Measurements from ENCODE around the gene CNTFR. TPM values are rescaled to one million over a fixed set of nuclear protein-coding genes. Genes with fewer than 3 reads are reported as not detected.

Gene CNTFR
- total and polyA plus RNA-seq, 2 donors (not counting 1 experiment from before 2014, with no cell fraction given): not detected

GRCh38 chr9:34507556-34507955, 82.0 kb downstream of the CNTFR start:
- ChIA-PET CTCF (no interaction called here), POLR2A (no interaction called here)
- no peak for ATAC-seq (ENCODE audit: low read depth)
- Histone ChIP-seq H3K27ac (ENCODE audit: low read length in 2 of 2) (no peak overlapping the region), H3K4me2 (replicated peaks; ENCODE audit: low read depth, low read length, poor library complexity, severe bottlenecking) (no peak overlapping the region), H4K20me1 (ENCODE audit: control insufficient read depth, insufficient read depth, low read length, poor library complexity, severe bottlenecking) (no peaks in the 10 kb centered on the region), H2AFZ (ENCODE audit: insufficient read depth, low read depth, low read length, poor library complexity, severe bottlenecking) (no peak overlapping the region), H3K4me1 (ENCODE audit: control insufficient read depth in 2 of 2, insufficient read depth in 2 of 2, low read length in 2 of 2) (no peaks in the 10 kb centered on the region), H3K9me3 (ENCODE audit: control extremely low read depth in 1 of 3, control insufficient read depth in 2 of 3, insufficient read depth in 1 of 3, low read length in 2 of 3) (no peaks in the 10 kb centered on the region), H3K4me3 (ENCODE audit: control extremely low read depth in 1 of 5, extremely low read depth in 1 of 5, insufficient read depth in 1 of 5, low read depth in 2 of 5, low read length in 4 of 5) (no peak overlapping the region), H3K27me3 (replicated peaks in 1 of 4; ENCODE audit: control extremely low read depth in 1 of 4, control insufficient read depth in 3 of 4, insufficient read depth in 4 of 4, low read length in 3 of 4) (peaks cover 0 to 6% (median 0%) of the 10 kb centered on the region in 4 experiments), H3K9ac (ENCODE audit: low read length) (no peak overlapping the region), H3K36me3 (replicated peaks in 1 of 2; ENCODE audit: control extremely low read depth in 1 of 2, control insufficient read depth in 1 of 2, extremely low read depth in 1 of 2, insufficient read depth in 2 of 2, low read length in 1 of 2) (no peaks in the 10 kb centered on the region), H3K79me2 (ENCODE audit: control insufficient read depth, insufficient read depth, low read length) (no peaks in the 10 kb centered on the region)
- WGBS (ENCODE audit: insufficient coverage): 85% methylated on average over 5 of the region's 5 CpGs
- intact Hi-C loops (cut with micrococcal nuclease): no loop called here
- Mint-ChIP-seq H3K9me3 (ENCODE audit: insufficient read depth) (no peaks in the 10 kb centered on the region), H3K27me3 (peaks cover 37% of the 10 kb centered on the region), H3K4me1 (no peaks in the 10 kb centered on the region), H3K27ac (no peak overlapping the region), H3K4me3 (no peak overlapping the region)
- no peak for DNase-seq
- TF ChIP-seq EZH2 (IDR thresholded peaks at IDR 0.05; ENCODE audit: borderline replicate concordance, insufficient read depth, low read depth, low read length, poor library complexity, severe bottlenecking) (no peak), CTCF (IDR thresholded peaks at IDR 0.05) (no peak)

GRCh38 chr9:34506623-34507022, 82.9 kb downstream of the CNTFR start:
- Mint-ChIP-seq H3K27ac (no peak overlapping the region), H3K4me1 (no peaks in the 10 kb centered on the region), H3K4me3 (no peak overlapping the region), H3K9me3 (ENCODE audit: insufficient read depth) (no peaks in the 10 kb centered on the region), H3K27me3 (peaks cover 37% of the 10 kb centered on the region)
- Histone ChIP-seq H3K4me1 (ENCODE audit: control insufficient read depth in 2 of 2, insufficient read depth in 2 of 2, low read length in 2 of 2) (no peaks in the 10 kb centered on the region), H3K27me3 (replicated peaks in 1 of 4; ENCODE audit: control extremely low read depth in 1 of 4, control insufficient read depth in 3 of 4, insufficient read depth in 4 of 4, low read length in 3 of 4) (peaks cover 0 to 6% (median 0%) of the 10 kb centered on the region in 4 experiments), H3K79me2 (ENCODE audit: control insufficient read depth, insufficient read depth, low read length) (no peaks in the 10 kb centered on the region), H3K36me3 (replicated peaks in 1 of 2; ENCODE audit: control extremely low read depth in 1 of 2, control insufficient read depth in 1 of 2, extremely low read depth in 1 of 2, insufficient read depth in 2 of 2, low read length in 1 of 2) (no peaks in the 10 kb centered on the region), H3K9ac (ENCODE audit: low read length) (no peak overlapping the region), H3K4me2 (replicated peaks; ENCODE audit: low read depth, low read length, poor library complexity, severe bottlenecking) (no peak overlapping the region), H2AFZ (ENCODE audit: insufficient read depth, low read depth, low read length, poor library complexity, severe bottlenecking) (no peak overlapping the region), H3K9me3 (ENCODE audit: control extremely low read depth in 1 of 3, control insufficient read depth in 2 of 3, insufficient read depth in 1 of 3, low read length in 2 of 3) (no peaks in the 10 kb centered on the region), H4K20me1 (ENCODE audit: control insufficient read depth, insufficient read depth, low read length, poor library complexity, severe bottlenecking) (no peaks in the 10 kb centered on the region), H3K27ac (ENCODE audit: low read length in 2 of 2) (no peak overlapping the region), H3K4me3 (ENCODE audit: control extremely low read depth in 1 of 5, extremely low read depth in 1 of 5, insufficient read depth in 1 of 5, low read depth in 2 of 5, low read length in 4 of 5) (no peak overlapping the region)
- intact Hi-C loops (cut with micrococcal nuclease): no loop called here
- ATAC-seq (ENCODE audit: low read depth): no peak
- ChIA-PET POLR2A (no interaction called here), CTCF (interaction anchor here (0.8 to 1.6 kb wide), 2 partner anchors 10 to 103 kb away, joined by 3 to 8 read pairs; no protein-coding TSS in a partner anchor)
- no peak for DNase-seq
- TF ChIP-seq EZH2 (IDR thresholded peaks at IDR 0.05; ENCODE audit: borderline replicate concordance, insufficient read depth, low read depth, low read length, poor library complexity, severe bottlenecking): no peak
- TF ChIP-seq CTCF (IDR thresholded peaks at IDR 0.05): no peak
- 94% methylated on average over 5 of the region's 7 CpGs for WGBS (ENCODE audit: insufficient coverage)

Data from B cell (primary cell).